Stomach (tissue), 9 donors: Measurements from ENCODE around the gene ZNF302. TPM values are rescaled to one million over a fixed set of nuclear protein-coding genes. Genes with fewer than 3 reads are reported as not detected.
"Not testable (repeated sequence)": the region's sequence is repeated elsewhere in the genome, so short reads cannot be mapped to it uniquely, and the experiment has no call there.

ENCODE experiments used
- DNase-seq, 2 donors: peaks; one replicate each; pipeline versions ENCODE4 v3.0.0 to v3.0.0-alpha.2; 2013 to 2019
- H3K27ac ChIP-seq, 5 donors: fragments of 200-600 bp in 4 of 5; sonication (generic) in 4 of 5; one replicate each; pipeline ENCODE4 v1.5.1; 2013 to 2019; ENCODE audit warnings: mild to moderate bottlenecking in 1 of 5, moderate library complexity in 1 of 5
- H3K27me3 ChIP-seq, 3 donors: fragments of 200-600 bp; sonication (generic); one replicate each; pipeline ENCODE4 v1.5.1; 2017 to 2019; ENCODE audit warnings: mixed run types in 1 of 3
- H3K36me3 ChIP-seq, 4 donors: fragments of 200-600 bp; sonication (generic); 1 replicate in 3 of 4; 2 replicates in 1 of 4; pipeline ENCODE4 v1.5.1; 2016 to 2019
- H3K4me1 ChIP-seq, 4 donors: fragments of 200-600 bp; sonication (generic); one replicate each; pipeline ENCODE4 v1.5.1; 2016 to 2019
- H3K4me3 ChIP-seq, 4 donors: fragments of 200-600 bp; sonication (generic) in 3 of 4; one replicate each; pipeline ENCODE4 v1.5.1; 2016 to 2019; ENCODE audit warnings: mild to moderate bottlenecking in 1 of 4
- H3K9me3 ChIP-seq, 4 donors: fragments of 200-600 bp; sonication (generic); one replicate each; pipeline ENCODE4 v1.5.1; 2016 to 2019
- EP300 ChIP-seq: sonication (generic); formaldehyde crosslinking; IDR thresholded peaks from one replicate; pipeline ENCODE4 v1.6.1; 2017; ENCODE audit warnings: antibody characterized with exemption
- POLR2A ChIP-seq, 4 donors: fragments of 450-650 bp; IDR thresholded peaks; one replicate each; pipeline ENCODE4 v1.6.1; 2016; ENCODE audit warnings: antibody characterized with exemption in 4 of 4, control low read depth in 2 of 4, mild to moderate bottlenecking in 1 of 4, moderate library complexity in 1 of 4
- POLR2AphosphoS5 ChIP-seq, 3 donors: sonication (generic); formaldehyde crosslinking; IDR thresholded peaks; one replicate each; pipeline ENCODE4 v1.6.1; 2016; ENCODE audit warnings: antibody characterized with exemption in 3 of 3
- WGBS, 5 donors: extraction: QIAGEN DNeasy Blood & Tissue Kit in 3 of 5; methylation state at CpG; one replicate each; pipeline versions ENCODE4 v1.1.5 to v1.1.7; 2013 to 2018; 5-methylcytosine and 5-hydroxymethylcytosine counted together
- intact Hi-C: fragments of 100-400 bp; cut with DNase I; formaldehyde crosslinking; loops from one replicate; pipeline ENCODE4 v1.15.1; 2023; ENCODE audit warnings: low total_unique reads
- polyA plus RNA-seq, 3 donors: library from polyadenylated mRNA; stranded (reverse); fragments of 200-250 nt; gene quantifications; one replicate each; pipeline ENCODE4 v1.2.3, GENCODE V29; 2013
- total RNA-seq, 5 donors: library from RNA; depleted of rRNA; stranded (reverse); fragments of >200 nt; gene quantifications; one replicate each; pipeline versions ENCODE4 v1.1.0 to v1.2.3, GENCODE V29; 2014 to 2016
- TF ChIP-seq, protein P1 (sequence below), 7 experiments: fragments of 450-650 bp in 4 of 7; fragments of 200-600 bp in 3 of 7; sonication (generic) in 3 of 7; IDR thresholded peaks; one replicate each; pipeline ENCODE4 v1.5.1; 2016 to 2019; ENCODE audit warnings: antibody characterized with exemption in 7 of 7, control low read depth in 2 of 7, mild to moderate bottlenecking in 1 of 7
- donor health status: healthy with polysubstance abuse.
- donor health status: Bipolar disorder and iron deficiency.
- donor health status: healthy.

Gene ZNF302
- total and polyA plus RNA-seq, 8 donors: 10.1 to 92.4 (median 16.6) TPM

DNA sequence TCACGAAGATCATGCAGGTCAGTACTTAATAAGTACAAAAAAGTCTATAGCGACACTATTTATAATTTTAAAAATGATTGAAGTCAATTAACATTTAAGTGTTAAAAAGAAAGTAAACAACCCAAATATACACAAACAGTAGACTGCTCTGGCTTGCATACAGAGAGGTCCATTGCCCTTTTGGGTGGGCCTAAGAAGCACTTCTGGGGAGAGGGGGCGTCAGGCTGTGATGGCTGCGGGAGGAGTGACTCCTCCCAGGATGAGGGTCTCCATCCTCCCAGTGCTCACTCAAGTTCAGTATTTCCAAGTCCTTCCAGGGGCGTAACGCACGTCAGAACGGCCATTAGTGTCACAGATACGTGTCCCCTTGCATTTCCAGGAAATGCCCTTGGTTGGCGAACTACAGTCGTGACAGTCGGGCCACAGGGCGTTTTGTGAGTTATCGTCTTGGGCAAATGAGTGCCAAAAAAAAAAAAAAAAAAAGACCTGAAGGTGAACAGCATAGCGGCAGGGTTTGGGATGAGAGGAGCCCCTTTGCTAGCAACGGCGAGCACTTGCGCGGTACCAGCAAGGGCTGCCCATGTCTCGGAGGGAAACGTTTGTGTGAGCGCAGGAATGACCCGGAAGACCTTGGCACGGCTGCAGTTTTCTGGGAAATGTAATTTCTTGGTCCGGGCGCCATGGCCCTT lies 637 bp upstream of the ZNF302 start, which contains the start of gene SCGB2B2:
SCGB2B2 (minus strand) TSS at position 463 of the 689 bp plus-strand sequence. CDS start 82,596 bp downstream, outside the sequence.
- peak within 1 kb of the TSS; percentile 59 to 84 (median 71) for H3K4me3 ChIP-seq
- WGBS, 5 donors: 5 to 7% (median 6%) methylated on average over 25 to 26 of the region's 26 CpGs
- peaks cover 6 to 29% (median 26%) of the 10 kb centered on the region in 4 donors for H3K4me1 ChIP-seq
- intact Hi-C loops: loop anchor here (10.0 kb wide), 1 partner anchor 58 kb away; the partner anchor contains the start of gene ZNF181
- no peak for TF ChIP-seq POLR2A (IDR thresholded peaks at IDR 0.05)
- TF ChIP-seq, protein P1, sequence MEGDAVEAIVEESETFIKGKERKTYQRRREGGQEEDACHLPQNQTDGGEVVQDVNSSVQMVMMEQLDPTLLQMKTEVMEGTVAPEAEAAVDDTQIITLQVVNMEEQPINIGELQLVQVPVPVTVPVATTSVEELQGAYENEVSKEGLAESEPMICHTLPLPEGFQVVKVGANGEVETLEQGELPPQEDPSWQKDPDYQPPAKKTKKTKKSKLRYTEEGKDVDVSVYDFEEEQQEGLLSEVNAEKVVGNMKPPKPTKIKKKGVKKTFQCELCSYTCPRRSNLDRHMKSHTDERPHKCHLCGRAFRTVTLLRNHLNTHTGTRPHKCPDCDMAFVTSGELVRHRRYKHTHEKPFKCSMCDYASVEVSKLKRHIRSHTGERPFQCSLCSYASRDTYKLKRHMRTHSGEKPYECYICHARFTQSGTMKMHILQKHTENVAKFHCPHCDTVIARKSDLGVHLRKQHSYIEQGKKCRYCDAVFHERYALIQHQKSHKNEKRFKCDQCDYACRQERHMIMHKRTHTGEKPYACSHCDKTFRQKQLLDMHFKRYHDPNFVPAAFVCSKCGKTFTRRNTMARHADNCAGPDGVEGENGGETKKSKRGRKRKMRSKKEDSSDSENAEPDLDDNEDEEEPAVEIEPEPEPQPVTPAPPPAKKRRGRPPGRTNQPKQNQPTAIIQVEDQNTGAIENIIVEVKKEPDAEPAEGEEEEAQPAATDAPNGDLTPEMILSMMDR (IDR thresholded peaks at IDR 0.05): no peak
- peak within 1 kb of the TSS; percentile 95 to 98 (median 96) for H3K27ac ChIP-seq
- DNase-seq: peak in 1 of 2 donors; percentile 89
- H3K27me3 ChIP-seq: no peaks in the 10 kb centered on the region
- H3K9me3 ChIP-seq: peaks cover 6 to 32% (median 27%) of the 10 kb centered on the region in 4 donors
- H3K36me3 ChIP-seq: peaks cover 26 to 34% (median 32%) of the 10 kb centered on the region in 4 donors

DNA sequence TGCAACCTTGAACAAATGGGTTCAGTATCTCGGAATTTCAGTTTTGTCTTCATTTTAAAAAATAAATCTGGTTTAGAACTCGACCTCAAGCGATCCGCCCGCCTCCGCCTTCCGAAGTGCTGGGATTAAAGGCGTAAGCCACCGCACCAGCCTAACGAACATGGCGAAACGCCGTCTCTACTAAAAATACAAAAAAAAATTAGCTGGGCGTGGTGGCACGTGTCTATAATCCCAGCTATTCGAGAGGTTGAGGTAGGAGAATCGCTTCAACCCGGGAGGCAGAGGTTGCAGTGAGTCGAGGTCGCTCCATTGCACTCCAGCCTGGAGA lies 571 bp downstream of the ZNF302 start:
- H3K27ac ChIP-seq: peak overlapping the region; percentile 95 to 98 (median 96)

DNA sequence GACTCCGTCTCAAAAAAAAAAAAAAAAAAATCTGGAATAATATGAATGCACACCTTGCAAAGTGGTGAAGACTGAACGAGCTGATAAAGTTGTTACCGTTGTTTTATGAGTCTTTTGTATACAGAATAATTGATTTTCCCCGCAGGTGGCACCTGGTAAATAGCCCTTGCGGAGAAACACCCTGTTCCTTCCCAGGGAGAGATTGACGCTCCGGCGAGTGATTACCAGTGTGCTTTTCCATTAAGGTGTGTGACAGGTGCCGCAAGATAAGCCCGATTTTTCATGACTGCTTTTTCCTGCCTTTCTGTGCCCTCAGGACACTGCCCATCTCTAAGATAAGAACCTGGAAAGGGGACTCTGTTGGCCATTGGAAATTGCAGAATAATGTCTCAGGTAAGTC lies 943 bp downstream of the ZNF302 start:
- intact Hi-C loops: loop anchor here (10.0 kb wide), 1 partner anchor 56 kb away; the partner anchor contains the start of gene ZNF181
- TF ChIP-seq EP300 (no peak), POLR2AphosphoS5 (IDR thresholded peaks at IDR 0.05) (no peak), POLR2A (IDR thresholded peaks at IDR 0.05) (no peak)
- TF ChIP-seq, protein P1 (IDR thresholded peaks at IDR 0.05): no peak
- peak overlapping the region in 4 of 5 donors; percentile 95 to 98 (median 96) for H3K27ac ChIP-seq

More for the DNA sequence above, 571 bp downstream of the ZNF302 start:
- Histone ChIP-seq H3K4me1 (peaks cover 6 to 29% (median 26%) of the 10 kb centered on the region in 4 donors), H3K9me3 (peaks cover 9 to 44% (median 38%) of the 10 kb centered on the region in 4 donors), H3K36me3 (peaks cover 34 to 46% (median 44%) of the 10 kb centered on the region in 4 donors), H3K27me3 (no peaks in the 10 kb centered on the region), H3K4me3 (peak overlapping the region; percentile 59 to 84 (median 71))
- TF ChIP-seq EP300 (no peak), POLR2AphosphoS5 (IDR thresholded peaks at IDR 0.05) (no peak), POLR2A (IDR thresholded peaks at IDR 0.05) (no peak)
- TF ChIP-seq, protein P1 (IDR thresholded peaks at IDR 0.05): no peak
- intact Hi-C loops: loop anchor here (10.0 kb wide), 1 partner anchor 57 kb away; the partner anchor contains the start of gene ZNF181
- 1 to 8% (median 3%) methylated on average over 20 of the region's 20 CpGs for WGBS, 5 donors
- no peak for DNase-seq

DNA sequence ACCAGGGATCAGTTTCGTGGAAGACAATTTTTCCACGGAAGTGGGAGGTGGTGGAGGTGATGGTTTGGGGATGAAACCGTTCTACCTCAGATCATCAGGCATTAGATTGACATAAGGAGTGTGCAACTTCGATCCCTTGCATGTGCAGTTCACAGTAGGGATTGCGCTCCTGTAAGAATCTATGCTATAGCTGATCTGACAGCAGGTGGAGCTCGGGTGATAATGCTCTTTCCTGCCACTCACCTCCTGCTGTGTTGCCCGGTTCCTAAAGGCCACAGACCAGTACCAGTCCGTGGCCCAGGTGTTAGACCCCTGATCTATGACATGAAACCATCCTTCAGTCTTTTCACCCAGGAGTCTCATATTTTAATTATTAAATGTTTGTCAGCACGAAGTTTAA lies 4.0 kb downstream of the ZNF302 start:
- Histone ChIP-seq H3K9me3 (peaks cover 28 to 79% (median 71%) of the 10 kb centered on the region in 4 donors), H3K27me3 (no peaks in the 10 kb centered on the region), H3K4me1 (peaks cover 4 to 25% (median 19%) of the 10 kb centered on the region in 4 donors), H3K4me3 (no peak overlapping the region), H3K36me3 (peaks cover 49 to 68% (median 63%) of the 10 kb centered on the region in 4 donors), H3K27ac (no peak overlapping the region)
- intact Hi-C loops: no loop called here
- DNase-seq: no peak
- WGBS, 5 donors: 96 to 98% (median 97%) methylated on average over 9 of the region's 9 CpGs
- TF ChIP-seq EP300 (no peak), POLR2A (IDR thresholded peaks at IDR 0.05) (no peak), POLR2AphosphoS5 (IDR thresholded peaks at IDR 0.05) (no peak)
- TF ChIP-seq, protein P1 (IDR thresholded peaks at IDR 0.05): no peak

More for the DNA sequence above, 943 bp downstream of the ZNF302 start:
- Histone ChIP-seq H3K9me3 (peaks cover 11 to 48% (median 42%) of the 10 kb centered on the region in 4 donors), H3K4me1 (peaks cover 6 to 29% (median 26%) of the 10 kb centered on the region in 4 donors), H3K36me3 (peaks cover 38 to 50% (median 47%) of the 10 kb centered on the region in 4 donors), H3K27me3 (no peaks in the 10 kb centered on the region), H3K4me3 (peak overlapping the region; percentile 59 to 84 (median 71))
- WGBS, 5 donors: 24 to 53% (median 36%) methylated on average over 10 of the region's 10 CpGs
- DNase-seq: peak in 1 of 2 donors; percentile 22

DNA sequence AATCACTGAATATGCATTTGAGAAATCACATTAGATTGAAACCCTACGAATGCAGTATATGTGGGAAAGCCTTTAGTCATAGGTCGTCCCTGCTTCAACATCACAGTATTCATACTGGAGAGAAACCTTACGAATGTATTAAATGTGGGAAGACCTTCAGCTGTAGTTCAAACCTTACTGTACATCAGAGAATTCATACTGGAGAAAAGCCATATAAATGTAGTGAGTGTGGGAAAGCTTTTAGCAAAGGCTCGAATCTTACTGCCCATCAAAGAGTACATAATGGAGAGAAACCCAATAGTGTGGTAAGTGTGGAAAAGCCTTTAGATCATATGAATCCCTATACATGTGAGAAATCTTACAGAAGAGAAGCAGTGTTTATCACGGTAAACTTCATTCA lies 7.8 kb downstream of the ZNF302 start:
- H3K27ac ChIP-seq, H3K4me3 ChIP-seq, H3K27me3 ChIP-seq, DNase-seq, intact Hi-C loops, H3K4me1 ChIP-seq: not testable (repeated sequence)
- H3K9me3 ChIP-seq: peaks cover 23 to 96% (median 78%) of the 10 kb centered on the region in 4 donors
- 76 to 95% (median 95%) methylated on average over 5 of the region's 5 CpGs for WGBS, 5 donors
- peaks cover 35 to 50% (median 48%) of the 10 kb centered on the region in 4 donors for H3K36me3 ChIP-seq
